WTC11 (cell line): ENCODE data around the gene SLC8B1.

Experiments
- CBFB ChIP-seq: sonication (generic); formaldehyde crosslinking; IDR thresholded peaks from 2 replicates; pipeline ENCODE4 v1.8.1; 2022; ENCODE audit warnings: mild to moderate bottlenecking, low read depth, missing genetic modification reagents
- CREB1 ChIP-seq: sonication (generic); formaldehyde crosslinking; IDR thresholded peaks from 2 replicates; pipeline ENCODE4 v1.8.0; 2023; ENCODE audit warnings: mild to moderate bottlenecking, missing genetic modification reagents
- ELF4 ChIP-seq: sonication (generic); formaldehyde crosslinking; IDR thresholded peaks from 2 replicates; pipeline ENCODE4 v1.8.1; 2022; ENCODE audit warnings: low read depth, mild to moderate bottlenecking, moderate library complexity, missing genetic modification reagents
- ESRRA ChIP-seq: sonication (generic); formaldehyde crosslinking; IDR thresholded peaks from 2 replicates; pipeline ENCODE4 v1.8.1; 2022; ENCODE audit warnings: mild to moderate bottlenecking, missing genetic modification reagents, borderline replicate concordance
- ETV6 ChIP-seq: sonication (generic); formaldehyde crosslinking; IDR thresholded peaks from 2 replicates; pipeline ENCODE4 v1.8.1; 2022; ENCODE audit warnings: mild to moderate bottlenecking, missing genetic modification reagents
- JAZF1 ChIP-seq: fragments of 250-450 bp; sonication (Bioruptor Pico); IDR thresholded peaks from 2 replicates; pipeline ENCODE4 v1.9.0; 2021; ENCODE audit warnings: moderate library complexity, mild to moderate bottlenecking, inconsistent platforms
- JUN ChIP-seq: sonication (generic); formaldehyde crosslinking; IDR thresholded peaks from 2 replicates; pipeline ENCODE4 v1.8.0; 2023; ENCODE audit warnings: mild to moderate bottlenecking, missing genetic modification reagents
- USF2 ChIP-seq: sonication (generic); formaldehyde crosslinking; IDR thresholded peaks from 2 replicates; pipeline ENCODE4 v1.8.1; 2023; ENCODE audit warnings: mild to moderate bottlenecking, missing genetic modification reagents, moderate library complexity
- TF ChIP-seq, protein P1 (sequence below): fragments of 200-600 bp; IDR thresholded peaks from 2 replicates; pipeline ENCODE4 v1.8.0; 2022; ENCODE audit warnings: antibody characterized with exemption

DNA sequence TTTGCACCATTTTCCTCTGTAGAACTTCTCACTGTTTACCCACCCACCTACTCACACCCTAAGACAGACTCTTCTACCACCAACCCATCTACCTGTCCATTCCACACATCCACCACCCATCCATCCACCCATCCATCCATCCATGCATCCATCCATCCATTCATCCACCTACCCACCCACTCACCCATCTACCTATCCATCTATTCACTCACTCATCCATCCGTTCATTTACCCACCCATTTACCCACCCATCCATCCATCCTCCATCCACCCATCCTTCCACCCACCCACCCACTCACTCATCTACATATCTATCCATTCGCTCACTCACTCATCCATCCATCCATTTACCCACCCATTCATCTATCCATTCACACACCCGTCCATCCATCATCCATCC, 38.5 kb upstream of the SLC8B1 start:
- no peak for TF ChIP-seq CBFB
- TF ChIP-seq ESRRA = no peak
- no peak for TF ChIP-seq USF2 (CRISPR knock-in tag)
- TF ChIP-seq CREB1 (CRISPR knock-in tag) = no peak
- no peak for TF ChIP-seq JUN (CRISPR knock-in tag)
- TF ChIP-seq, protein P1, sequence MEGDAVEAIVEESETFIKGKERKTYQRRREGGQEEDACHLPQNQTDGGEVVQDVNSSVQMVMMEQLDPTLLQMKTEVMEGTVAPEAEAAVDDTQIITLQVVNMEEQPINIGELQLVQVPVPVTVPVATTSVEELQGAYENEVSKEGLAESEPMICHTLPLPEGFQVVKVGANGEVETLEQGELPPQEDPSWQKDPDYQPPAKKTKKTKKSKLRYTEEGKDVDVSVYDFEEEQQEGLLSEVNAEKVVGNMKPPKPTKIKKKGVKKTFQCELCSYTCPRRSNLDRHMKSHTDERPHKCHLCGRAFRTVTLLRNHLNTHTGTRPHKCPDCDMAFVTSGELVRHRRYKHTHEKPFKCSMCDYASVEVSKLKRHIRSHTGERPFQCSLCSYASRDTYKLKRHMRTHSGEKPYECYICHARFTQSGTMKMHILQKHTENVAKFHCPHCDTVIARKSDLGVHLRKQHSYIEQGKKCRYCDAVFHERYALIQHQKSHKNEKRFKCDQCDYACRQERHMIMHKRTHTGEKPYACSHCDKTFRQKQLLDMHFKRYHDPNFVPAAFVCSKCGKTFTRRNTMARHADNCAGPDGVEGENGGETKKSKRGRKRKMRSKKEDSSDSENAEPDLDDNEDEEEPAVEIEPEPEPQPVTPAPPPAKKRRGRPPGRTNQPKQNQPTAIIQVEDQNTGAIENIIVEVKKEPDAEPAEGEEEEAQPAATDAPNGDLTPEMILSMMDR = no peak
- TF ChIP-seq JAZF1 (CRISPR knock-in tag) = no peak
- no peak for TF ChIP-seq ELF4
- no peak for TF ChIP-seq ETV6 (CRISPR knock-in tag)
